ENCODE results near the gene BANF1.
"Not testable (repeated sequence)": the region's sequence is repeated elsewhere in the genome, so short reads cannot be mapped to it uniquely, and the experiment has no call there.

BANF1 gene

DNA sequence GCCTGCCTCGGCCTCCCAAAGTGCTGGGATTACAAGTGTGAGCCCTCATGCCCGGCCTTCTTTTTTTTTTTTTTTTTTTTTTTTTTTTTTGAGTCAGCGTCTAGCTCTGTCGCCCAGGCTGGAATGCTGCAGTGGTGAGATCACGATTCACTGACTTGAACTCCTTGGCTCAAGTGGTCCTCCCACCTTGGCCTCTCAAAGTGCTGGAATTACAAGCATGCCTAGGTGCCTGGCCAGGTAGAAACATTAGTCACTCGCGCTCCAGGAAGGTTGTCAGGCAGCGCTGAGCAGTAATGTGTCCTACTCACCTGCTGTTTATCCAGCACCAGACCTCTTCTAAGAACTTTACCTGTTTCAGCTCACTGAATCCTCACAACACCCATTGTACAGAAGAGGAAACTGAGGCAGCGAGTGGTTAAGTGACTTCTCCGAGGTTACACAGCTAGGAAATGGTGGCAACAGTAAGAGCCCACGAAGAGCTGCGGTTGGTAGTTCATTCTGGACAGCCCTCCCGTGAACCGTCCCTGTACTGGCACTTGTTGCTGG lies 9.0 kb downstream of the BANF1 start:
- DNase-seq (ENCODE audit: low read depth) = no peak

DNA sequence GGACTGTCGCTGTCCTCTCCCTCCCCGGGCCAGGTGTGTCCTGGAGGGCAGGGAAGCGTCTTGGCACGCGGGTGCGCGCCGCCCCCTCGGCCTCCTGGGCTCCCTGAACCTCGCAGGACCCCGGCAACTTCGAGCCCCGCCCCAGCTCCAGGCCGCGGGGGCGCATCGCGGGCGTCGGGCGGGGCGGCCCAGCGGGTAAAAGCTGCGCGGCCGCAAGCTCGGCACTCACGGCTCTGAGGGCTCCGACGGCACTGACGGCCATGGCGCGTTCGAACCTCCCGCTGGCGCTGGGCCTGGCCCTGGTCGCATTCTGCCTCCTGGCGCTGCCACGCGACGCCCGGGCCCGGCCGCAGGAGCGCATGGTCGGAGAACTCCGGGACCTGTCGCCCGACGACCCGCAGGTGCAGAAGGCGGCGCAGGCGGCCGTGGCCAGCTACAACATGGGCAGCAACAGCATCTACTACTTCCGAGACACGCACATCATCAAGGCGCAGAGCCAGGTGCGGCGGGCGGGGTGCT lies 9.5 kb downstream of the BANF1 start, which contains the start of gene CST6:
Gene CST6, plus strand, starts transcription at position 224 of the 519 bp plus-strand sequence. Its CDS starts 37 bp downstream, at position 261.
- no peak for DNase-seq (ENCODE audit: low read depth)

DNA sequence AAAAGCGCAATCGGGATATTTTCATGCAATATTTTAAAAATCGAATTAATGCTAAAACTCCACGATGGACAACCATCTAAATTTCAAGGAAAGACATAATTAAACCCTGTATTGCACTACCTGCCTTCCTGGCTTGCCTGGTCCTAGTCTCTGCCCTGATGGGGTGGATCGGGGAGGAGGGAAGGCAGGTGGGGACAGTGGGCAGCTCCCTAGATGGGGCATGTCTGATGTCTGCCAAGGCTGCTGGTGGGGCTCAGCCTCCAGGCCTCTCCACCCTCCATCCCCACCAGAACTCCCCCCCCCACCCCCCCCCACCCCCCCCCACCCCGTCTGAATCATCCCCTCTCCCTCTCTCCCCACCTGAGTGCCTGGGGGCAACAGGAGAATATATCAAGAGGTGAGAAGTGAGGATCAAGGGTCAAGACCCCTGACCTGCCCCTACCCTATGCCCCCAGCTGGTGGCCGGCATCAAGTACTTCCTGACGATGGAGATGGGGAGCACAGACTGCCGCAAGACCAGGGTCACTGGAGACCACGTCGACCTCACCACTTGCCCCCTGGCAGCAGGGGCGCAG lies 10.2 kb downstream of the BANF1 start:
- DNase-seq (ENCODE audit: low read depth) = no peak

DNA sequence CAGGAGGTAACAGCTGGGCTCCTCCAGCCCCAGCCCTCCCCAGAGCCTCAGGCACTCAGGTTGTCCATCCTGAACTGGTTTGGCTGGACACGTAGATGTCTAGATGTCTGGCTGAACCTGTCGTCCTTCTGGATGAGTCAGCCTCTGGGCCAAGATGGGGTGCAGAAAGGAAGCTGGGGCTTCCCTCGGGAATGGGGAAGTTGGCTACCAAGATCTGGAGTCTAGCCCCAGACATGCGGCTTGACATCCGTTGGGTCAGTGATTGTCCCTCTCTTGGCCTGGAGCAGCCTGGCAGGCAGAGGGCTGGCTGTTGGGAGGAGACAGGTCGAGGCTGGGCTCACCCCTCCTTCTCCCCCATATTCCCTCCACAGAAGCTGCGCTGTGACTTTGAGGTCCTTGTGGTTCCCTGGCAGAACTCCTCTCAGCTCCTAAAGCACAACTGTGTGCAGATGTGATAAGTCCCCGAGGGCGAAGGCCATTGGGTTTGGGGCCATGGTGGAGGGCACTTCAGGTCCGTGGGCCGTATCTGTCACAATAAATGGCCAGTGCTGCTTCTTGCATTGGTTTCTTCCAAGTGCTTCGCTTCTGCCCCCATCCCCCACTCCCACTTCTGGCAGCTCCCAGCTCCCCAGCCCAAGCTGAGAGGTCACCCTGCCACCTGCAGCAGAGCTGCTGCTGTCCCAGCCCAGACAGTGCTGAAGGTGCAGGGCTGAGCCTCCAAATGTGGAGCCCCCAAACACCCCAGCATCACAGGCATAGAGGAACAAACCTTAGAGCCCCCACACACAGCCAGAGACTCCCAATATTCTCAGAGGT lies 10.9 kb downstream of the BANF1 start:
- DNase-seq (ENCODE audit: low read depth) = no peak

DNA sequence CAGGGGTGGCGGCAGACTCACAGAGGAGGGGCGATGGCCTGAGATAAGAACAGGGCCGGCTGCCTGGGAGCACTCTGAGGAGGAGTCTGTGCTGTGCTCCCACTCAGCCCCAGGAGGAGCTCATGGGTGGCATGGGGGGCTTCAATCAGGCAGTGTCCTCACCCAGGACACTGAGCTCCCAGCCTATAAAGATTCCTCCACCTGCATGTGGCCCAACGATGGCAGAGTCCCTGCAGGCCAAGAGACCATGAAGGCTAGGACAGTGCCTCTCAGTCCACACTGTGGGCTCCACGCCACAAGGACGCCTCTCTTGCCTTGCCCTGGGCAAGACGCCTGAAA lies 11.4 kb downstream of the BANF1 start:
- DNase-seq (ENCODE audit: low read depth) = no peak

DNA sequence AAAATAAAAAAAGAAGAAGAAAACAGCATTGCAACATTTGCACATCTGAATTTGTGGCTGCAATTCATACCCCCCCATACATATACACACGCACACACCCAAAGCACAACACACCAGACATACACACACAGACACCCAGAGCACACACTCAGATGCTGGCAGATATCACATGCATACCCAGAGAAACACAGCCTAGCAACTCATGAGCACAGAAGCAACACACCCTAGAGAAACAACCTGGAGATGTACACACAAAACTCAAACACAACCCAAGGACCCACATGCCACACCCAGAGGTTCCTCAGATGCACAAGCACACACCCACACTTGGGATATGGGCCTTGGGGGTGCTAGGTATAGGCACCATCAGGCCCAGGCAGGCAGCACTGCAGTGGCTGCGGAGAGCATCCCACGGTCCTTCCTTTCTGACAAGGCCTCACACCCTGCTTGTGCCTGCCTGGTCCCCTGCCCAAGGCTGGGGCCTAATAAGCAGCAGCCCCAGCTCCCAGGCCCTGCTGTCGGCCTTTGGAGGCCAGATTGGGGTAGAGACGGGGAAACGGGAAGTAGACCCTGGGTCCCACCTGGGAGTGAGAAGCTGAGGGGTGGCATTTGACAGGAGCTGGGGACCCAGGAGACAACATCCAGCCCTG lies 12.6 kb downstream of the BANF1 start:
- DNase-seq (ENCODE audit: low read depth) = no peak

DNA sequence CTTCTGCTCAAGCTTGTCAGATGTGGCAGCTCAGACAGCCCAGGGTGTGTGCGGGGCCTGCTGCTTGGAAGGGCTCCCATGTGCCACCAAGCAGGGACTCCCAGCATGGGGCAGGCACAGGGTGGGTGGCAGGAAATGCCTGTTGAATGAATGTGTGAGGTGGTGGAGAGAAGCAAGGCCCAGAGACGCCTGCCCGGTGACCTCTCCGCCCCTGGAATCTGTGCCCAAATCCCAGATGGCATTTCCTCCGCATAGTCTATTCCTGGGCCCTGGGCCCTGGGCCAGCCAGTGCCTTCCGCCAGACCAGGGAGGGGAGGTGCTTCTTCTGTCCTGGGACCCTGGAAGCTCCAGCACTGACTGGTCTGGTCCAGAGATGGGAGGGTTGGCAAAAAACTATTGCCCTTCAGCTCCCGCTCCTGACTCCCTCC lies 13.2 kb downstream of the BANF1 start:
- DNase-seq (ENCODE audit: low read depth) = no peak

DNA sequence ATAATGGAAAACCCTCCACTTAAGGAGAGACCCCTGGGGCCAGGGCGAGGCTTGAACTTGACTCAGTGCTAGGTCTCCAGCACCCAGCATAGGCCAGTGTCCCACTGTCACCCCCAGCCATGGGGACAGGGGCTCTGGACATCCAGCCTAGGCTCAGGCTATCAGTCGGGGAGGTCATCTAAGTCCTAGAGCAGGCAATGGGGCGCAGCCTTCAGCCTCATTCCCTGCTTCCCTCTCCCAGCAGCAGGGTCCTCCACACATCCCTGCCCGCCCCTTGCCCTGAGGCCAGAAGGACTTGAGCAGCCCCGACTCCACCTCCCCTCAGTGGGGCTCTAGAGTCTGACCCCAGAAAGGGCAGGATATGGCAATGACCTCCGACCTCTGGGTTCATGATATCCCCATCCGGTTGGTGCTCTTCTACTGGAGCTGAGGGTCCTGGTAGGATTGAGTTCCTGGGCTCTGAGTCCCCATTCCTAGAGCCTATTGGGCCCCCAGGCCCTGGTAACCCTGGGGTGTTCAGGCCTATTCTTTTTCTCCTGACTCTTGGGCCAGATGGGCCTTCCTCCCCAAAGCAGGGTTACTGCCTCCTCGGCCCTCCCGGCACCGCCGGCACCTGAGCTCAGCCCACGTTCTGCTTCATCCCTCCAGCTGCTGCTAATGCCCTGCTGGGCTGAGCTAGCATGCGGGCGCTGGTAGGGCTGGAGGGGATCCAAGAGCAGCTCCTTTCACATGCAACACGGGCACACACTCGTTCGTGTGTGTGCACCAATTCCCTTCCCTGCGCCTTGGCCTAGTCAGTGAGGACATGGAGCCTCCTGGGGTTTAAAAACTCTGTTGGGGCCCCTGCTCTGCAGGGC lies 13.9 kb downstream of the BANF1 start:
- no peak for DNase-seq (ENCODE audit: low read depth)

DNA sequence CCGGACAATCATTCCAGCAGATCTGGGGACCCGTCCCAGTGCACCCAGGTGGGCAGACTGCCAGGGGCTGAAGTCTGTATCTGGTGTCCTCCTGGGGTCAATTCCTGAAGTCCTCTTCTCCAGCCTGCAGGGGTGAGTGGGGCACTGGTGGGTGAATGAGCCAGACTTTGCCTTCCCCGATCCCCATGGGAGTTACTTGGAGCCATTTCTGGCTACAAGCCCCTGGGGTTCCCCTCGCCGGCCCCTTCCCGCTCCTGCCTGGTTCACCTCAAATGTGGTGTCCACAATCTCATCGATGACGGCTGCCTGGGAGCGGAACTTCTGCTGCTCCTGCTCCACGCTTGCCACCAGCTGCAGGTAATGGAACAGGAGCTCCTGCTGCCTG lies 14.5 kb downstream of the BANF1 start:
- DNase-seq (ENCODE audit: low read depth) = no peak

DNA sequence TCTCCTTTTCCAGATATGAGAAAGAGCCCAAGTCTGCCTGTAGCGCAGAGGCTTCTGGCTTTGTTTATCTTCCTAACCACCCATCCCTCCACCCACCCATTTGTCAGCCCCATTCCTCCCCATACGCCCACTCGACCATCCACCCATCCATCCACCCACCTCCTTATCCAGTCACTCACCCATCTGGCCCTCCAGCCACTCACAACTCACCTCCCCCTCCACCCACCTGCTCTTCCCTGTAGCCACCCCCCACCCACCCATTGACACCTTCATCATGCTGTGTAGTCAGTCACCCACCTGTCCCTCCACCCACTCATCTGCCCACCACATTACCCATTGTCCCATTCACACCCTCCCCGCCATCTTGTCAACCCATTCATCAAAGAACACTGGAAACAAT lies 15.0 kb downstream of the BANF1 start:
- DNase-seq (ENCODE audit: low read depth) = no peak

DNA sequence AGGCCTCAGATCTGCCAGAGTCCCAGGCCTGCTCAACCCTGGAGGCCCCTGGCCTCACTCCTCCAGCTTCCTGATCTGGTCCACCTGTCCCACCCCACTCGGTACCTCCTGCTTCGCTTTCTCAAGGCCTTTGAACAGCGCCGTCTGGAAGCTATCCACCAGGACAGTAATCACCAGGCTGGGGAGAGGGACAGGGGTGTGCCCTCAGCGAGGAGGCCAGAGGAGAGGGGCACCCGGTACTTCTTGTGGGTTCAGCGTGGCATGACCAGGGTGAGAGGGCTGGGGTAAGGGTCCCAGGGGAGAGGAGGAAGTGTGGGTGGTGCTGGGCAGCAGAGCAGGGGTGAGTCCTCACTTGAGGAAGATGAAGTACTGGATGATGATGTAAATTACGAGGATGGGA lies 17.9 kb downstream of the BANF1 start:
- no peak for DNase-seq (ENCODE audit: low read depth)

DNA sequence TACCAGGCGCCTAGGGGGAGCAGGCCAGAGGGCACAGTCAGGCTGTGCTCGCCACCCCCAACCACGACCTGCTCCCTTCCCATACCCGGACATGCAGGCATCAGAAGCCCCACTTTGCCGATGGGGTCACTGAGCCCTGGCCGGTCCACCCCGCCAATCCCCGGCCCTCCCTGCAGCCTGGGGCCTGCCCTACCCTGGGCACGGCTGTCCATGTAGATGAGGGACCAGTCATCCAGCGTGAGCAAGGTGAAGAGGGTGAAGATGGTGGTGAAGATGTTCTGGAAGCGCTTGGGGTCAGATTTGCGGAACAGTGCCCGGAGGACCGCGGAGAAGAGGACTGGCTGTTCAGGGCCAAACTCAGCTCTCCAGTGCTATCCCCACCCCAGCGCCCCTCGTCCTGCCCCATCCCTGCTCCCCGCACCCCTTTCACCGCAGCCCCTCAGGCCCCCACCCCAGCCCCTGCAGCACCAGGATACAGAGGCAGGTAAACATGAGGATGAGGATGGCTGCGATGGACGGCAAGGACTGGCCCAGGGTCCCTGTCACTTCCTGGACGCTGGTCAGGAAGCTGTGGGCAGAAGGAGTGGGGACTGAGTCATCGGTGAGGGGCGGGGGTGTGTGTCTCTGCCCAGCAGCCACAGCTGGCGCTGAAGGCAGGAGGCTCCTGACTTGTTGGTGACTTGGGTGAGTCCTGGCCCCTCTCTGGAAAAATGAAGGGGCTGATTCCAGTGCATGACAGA lies 18.5 kb downstream of the BANF1 start:
- no peak for DNase-seq (ENCODE audit: low read depth)

DNA sequence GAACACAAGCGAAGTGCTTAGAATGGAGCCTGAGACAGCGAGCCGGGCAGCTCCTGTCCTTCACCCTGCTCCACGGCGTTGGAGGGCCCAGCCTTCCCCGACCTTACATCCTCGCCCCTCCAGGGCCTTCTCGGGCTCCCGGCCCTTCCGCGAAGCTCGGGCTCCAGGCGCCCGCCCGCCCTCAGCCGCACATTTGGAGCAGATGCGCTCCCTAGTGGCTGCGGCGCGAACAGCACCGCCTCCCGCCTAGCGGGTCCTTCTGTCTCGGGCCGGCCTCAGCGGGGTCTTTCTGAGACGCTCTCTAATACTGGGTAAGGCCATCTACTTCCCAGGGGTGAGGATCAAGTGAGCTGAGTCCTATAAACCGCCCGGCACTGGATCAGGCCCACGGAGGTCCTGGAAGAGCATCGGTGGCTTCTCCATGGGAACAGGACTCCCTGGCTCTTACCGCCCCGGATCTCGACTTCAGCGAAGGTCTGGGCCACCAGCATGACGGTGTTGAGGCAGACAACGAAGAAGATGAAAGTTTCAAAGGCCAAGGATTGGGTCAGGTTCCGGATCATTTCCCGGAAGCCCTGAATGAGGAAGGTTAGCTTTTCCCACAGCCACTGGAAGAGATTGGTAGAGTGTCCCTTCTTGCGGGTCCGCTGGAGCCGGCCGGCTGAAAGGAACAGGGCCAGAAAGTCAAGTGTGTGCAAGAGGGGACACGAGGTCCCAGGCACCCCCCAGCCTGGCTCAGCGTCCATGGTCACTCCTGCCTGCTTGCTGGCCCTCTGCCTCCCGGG lies 20.3 kb downstream of the BANF1 start:
- peak; percentile 78 for DNase-seq (ENCODE audit: low read depth)

DNA sequence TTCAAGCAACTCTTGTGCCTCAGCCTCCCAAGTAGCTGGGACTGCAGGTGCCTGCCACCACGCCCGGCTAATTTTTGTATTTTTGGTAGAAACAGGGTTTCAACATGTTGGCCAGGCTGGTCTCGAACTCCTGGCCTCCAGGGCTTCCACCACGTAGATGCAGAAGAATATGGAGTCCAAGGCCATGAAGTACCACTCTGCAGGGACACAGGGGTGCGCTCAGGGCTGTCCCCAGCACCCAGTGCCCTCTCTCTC lies 20.8 kb downstream of the BANF1 start:
- not testable (repeated sequence) for DNase-seq (ENCODE audit: low read depth)

DNA sequence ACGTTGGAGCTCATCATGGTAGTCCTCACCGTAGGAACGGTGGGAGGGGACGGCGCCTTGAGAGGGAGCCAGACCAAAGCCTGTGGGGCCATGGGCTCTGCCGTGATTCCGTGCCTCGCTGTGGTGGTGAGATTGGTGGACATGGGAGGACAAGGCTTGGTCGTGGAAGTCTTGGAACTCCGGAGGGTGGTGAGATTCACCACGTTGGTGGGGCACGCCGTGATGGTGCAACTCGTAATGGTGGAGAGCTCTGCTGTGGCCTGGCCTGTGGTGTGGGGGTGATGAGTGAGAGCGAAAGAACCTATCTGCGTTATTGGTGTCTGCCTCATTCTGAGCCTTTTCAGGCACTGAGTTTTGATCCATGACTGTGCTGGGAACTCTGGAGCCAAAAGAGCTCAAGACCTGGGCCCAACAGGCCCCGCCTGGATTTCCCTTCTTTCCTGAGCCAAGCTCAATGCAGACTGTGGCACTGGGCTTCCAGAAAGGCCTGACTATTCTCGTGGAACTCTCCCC lies 23.8 kb downstream of the BANF1 start, which contains the start of gene CATSPER1:
Gene CATSPER1, minus strand, starts transcription at position 463 of the 513 bp plus-strand sequence. Its CDS starts 100 bp downstream, at position 363.
- no peak for DNase-seq (ENCODE audit: low read depth)

DNA sequence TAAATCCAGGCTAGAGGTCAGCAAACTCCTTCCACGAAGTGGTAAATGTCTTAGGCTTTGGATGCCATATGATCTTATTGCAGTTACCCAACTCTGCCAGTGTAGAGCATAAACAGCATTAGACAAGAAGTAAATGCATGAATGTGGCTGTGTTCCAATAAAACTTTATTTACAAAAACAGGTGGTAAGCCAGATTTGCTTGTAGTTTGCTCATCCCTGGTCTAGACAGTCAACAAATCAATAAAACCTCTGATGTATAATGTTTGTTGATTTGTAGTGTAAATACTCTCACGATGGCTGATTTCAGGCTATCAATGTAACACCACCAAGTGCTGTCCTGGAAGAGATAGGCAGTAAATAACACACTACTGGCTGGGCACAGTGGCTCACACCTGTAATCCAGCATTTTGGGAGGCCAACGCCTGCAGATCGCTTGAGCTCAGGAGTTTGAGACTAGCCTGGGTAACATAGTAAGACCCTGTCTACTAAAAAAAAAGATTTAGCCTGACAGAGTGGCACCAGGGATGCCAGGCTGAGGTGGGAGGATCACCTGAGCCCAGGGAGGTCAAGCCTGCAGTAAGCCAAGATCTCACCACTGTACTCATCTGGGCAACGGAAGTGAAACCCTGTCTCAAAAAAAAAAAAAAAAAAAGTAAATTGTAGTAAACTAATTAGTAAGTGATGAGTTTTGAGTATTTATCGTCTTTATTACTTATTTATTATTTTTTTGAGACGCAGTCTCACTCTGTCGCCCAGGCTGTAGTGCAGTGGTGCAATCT lies 30.8 kb downstream of the BANF1 start:
- no peak for DNase-seq (ENCODE audit: low read depth)

DNA sequence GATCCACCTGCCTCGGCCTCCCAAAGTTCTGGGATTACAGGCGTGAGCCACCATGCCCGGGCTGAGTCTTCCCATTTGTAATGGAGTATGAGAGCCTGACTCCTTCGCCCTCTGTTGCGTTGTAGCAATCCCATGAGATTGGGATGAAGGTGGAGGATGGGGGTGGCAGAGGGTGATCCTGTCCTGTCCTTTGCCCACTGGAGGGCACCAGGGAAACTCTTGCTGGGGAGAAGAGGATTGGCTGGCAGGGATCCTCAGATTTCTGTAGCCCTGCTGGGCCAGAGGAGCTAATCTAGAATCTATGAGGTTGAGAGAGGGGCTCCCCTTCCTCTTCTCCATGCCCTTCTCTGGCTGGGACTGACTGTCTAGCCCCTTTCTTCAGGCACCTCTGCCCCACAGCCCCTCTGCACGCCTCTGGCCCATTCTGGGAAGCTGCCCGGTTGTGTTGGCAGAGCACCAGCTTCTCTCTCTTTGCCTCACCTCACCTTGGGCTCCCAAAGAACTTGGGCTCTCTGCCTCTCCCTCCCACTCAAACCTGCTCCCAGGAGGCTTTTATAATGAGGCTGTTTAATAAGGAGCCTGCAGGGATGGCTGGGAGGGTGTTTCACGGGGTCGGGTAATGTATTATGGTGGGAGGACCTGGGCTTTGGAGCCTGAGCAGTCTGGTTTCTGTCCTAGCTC lies 33.5 kb downstream of the BANF1 start:
- DNase-seq (ENCODE audit: low read depth) = no peak

DNA sequence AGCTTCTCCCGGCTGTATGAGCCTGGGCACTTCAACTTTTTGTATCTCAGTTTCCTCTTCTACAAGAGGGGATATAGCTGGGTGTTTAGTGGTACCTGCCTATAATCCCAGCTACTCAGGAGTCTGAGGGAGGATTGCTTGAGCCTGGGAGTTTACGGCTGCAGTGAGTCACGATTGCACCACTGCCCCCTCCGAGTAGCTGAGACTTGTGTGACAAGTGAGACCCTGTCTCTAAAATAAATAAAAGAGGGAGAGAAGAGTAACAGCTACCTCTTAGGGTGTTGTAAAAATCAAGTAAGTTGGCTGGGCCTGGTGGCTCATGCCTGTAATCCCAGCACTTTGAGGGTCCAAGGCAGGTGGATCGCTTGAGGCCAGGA lies 34.0 kb downstream of the BANF1 start:
- no peak for DNase-seq (ENCODE audit: low read depth)

DNA sequence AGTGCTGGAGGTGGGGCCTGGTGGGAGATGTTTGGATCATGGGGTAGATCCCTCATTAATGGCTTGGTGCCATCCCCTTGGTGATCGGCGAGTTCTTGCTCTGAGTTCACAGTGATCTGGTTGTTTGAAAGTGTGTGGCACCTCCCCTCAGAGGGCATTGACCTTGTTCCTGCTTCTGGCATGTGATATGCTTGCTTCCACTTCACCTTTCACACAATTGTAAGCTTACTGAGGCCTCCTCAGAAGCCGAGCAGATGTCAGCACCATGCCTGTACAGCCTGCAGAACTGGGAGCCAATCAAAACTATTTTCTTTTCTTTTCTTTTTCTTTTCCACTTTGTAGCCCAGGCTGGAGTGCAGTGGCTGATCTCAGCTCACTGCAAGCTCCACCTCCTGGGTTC lies 35.0 kb downstream of the BANF1 start:
- no peak for DNase-seq (ENCODE audit: low read depth)

Measured in stimulated activated CD8-positive, alpha-beta memory T cell treated with anti-CD3 and anti-CD28 coated beads, Interleukin-15, amount 100 ng/mL, for 24 hours (primary cell).